Activated naive CD8-positive, alpha-beta T cell treated with anti-CD3 and anti-CD28 coated beads, Interleukin-2, amount 10 ng/mL, durations not matched to agents 7 days and 5 days (primary cell): ENCODE measurements around the gene SCN9A. TPM values are rescaled to one million over a fixed set of nuclear protein-coding genes. Genes with fewer than 3 reads are reported as not detected.
"Not testable (repeated sequence)": the region's sequence is repeated elsewhere in the genome, so short reads cannot be mapped to it uniquely, and the experiment has no call there.

ENCODE experiments used
- ATAC-seq: fragments of 150-1000 bp; cut with Tn5 transposase; one replicate; pipeline ENCODE4 v1.10.0; 2021; ENCODE audit warnings: low read depth, moderate library complexity
- POLR2A ChIA-PET: fragments of 350-600 bp; sonication (Branson Sonifier 250); formaldehyde crosslinking; loops from one replicate; lab custom pipeline; 2021; ENCODE audit warnings: antibody characterized with exemption; lab: Charles Lee
- DNase-seq: peaks from one replicate; pipeline ENCODE4 v3.0.0; 2021
- H3K27ac Mint-ChIP-seq: one replicate; pipeline ENCODE4 v1.8.0; 2022; ENCODE audit warnings: mild to moderate bottlenecking, mixed read lengths
- H3K27me3 Mint-ChIP-seq: one replicate; pipeline ENCODE4 v1.8.0; 2022; ENCODE audit warnings: mild to moderate bottlenecking, moderate library complexity, mixed read lengths
- H3K36me3 Mint-ChIP-seq: one replicate; pipeline ENCODE4 v1.8.0; 2021; ENCODE audit warnings: mild to moderate bottlenecking, mixed read lengths
- H3K4me1 Mint-ChIP-seq: one replicate; pipeline ENCODE4 v1.8.0; 2021; ENCODE audit warnings: mixed read lengths
- H3K4me3 Mint-ChIP-seq: one replicate; pipeline ENCODE4 v1.8.0; 2022; ENCODE audit warnings: mild to moderate bottlenecking, moderate library complexity, mixed read lengths
- H3K9me3 Mint-ChIP-seq: one replicate; pipeline ENCODE4 v1.8.0; 2021; ENCODE audit warnings: mixed read lengths
- total RNA-seq, 2 experiments: library from RNA; stranded (reverse); gene quantifications; one replicate each; pipeline ENCODE4 v1.2.3, GENCODE V29; 2021

Gene SCN9A
- total RNA-seq, 2 experiments from 2014 or later = not detected

- ATAC-seq (no peak), DNase-seq (no peak)
- POLR2A ChIA-PET = no interaction called here
- Mint-ChIP-seq H3K27ac (no peak overlapping the region), H3K9me3 (no peaks in the 10 kb centered on the region), H3K27me3 (peaks cover 2% of the 10 kb centered on the region), H3K36me3 (no peaks in the 10 kb centered on the region), H3K4me3 (no peak overlapping the region), H3K4me1 (no peaks in the 10 kb centered on the region)
Observed at GRCh38 chr2:166365239-166365638, 10.5 kb downstream of the SCN9A start.

GRCh38 chr2:166364476-166365161 lies 11.1 kb downstream of the SCN9A start:
- Mint-ChIP-seq H3K4me1 (no peaks in the 10 kb centered on the region), H3K27ac (no peak overlapping the region), H3K27me3 (peaks cover 2% of the 10 kb centered on the region), H3K4me3 (no peak overlapping the region), H3K36me3 (no peaks in the 10 kb centered on the region), H3K9me3 (no peaks in the 10 kb centered on the region)
- POLR2A ChIA-PET = no interaction called here
- DNase-seq (no peak), ATAC-seq (no peak)

GRCh38 chr2:166361351-166362153 lies 14.2 kb downstream of the SCN9A start:
- no peaks in the 10 kb centered on the region for H3K9me3 Mint-ChIP-seq
- H3K36me3 Mint-ChIP-seq = no peaks in the 10 kb centered on the region
- H3K27ac Mint-ChIP-seq = no peak overlapping the region
- no peaks in the 10 kb centered on the region for H3K4me1 Mint-ChIP-seq
- ATAC-seq = no peak
- no peak overlapping the region for H3K4me3 Mint-ChIP-seq
- peaks cover 2% of the 10 kb centered on the region for H3K27me3 Mint-ChIP-seq
- POLR2A ChIA-PET = no interaction called here
- DNase-seq = no peak

- DNase-seq = no peak
- H3K27me3 Mint-ChIP-seq = peaks cover 2% of the 10 kb centered on the region
- no peaks in the 10 kb centered on the region for H3K9me3 Mint-ChIP-seq
- POLR2A ChIA-PET = no interaction called here
- H3K36me3 Mint-ChIP-seq = no peaks in the 10 kb centered on the region
- no peaks in the 10 kb centered on the region for H3K4me1 Mint-ChIP-seq
- no peak for ATAC-seq
- no peak overlapping the region for H3K27ac Mint-ChIP-seq
- H3K4me3 Mint-ChIP-seq = no peak overlapping the region
Observed at GRCh38 chr2:166360906-166361305, 14.8 kb downstream of the SCN9A start.

GRCh38 chr2:166360426-166360825 lies 15.3 kb downstream of the SCN9A start:
- ATAC-seq = no peak
- Mint-ChIP-seq H3K27ac (no peak overlapping the region), H3K9me3 (no peaks in the 10 kb centered on the region), H3K4me3 (no peak overlapping the region), H3K4me1 (no peaks in the 10 kb centered on the region), H3K36me3 (no peaks in the 10 kb centered on the region), H3K27me3 (no peaks in the 10 kb centered on the region)
- DNase-seq = no peak
- POLR2A ChIA-PET = no interaction called here

- H3K27ac Mint-ChIP-seq, H3K4me1 Mint-ChIP-seq, ATAC-seq, POLR2A ChIA-PET, H3K4me3 Mint-ChIP-seq, H3K36me3 Mint-ChIP-seq, H3K9me3 Mint-ChIP-seq, H3K27me3 Mint-ChIP-seq, DNase-seq: not testable (repeated sequence)
Observed at GRCh38 chr2:166357950-166358321, 17.8 kb downstream of the SCN9A start.

- H3K4me3 Mint-ChIP-seq = no peak overlapping the region
- H3K36me3 Mint-ChIP-seq = no peaks in the 10 kb centered on the region
- DNase-seq (no peak), ATAC-seq (no peak)
- H3K9me3 Mint-ChIP-seq = no peaks in the 10 kb centered on the region
- POLR2A ChIA-PET = no interaction called here
- no peaks in the 10 kb centered on the region for H3K27me3 Mint-ChIP-seq
- H3K4me1 Mint-ChIP-seq = no peaks in the 10 kb centered on the region
- no peak overlapping the region for H3K27ac Mint-ChIP-seq
Observed at GRCh38 chr2:166357068-166357949, 18.4 kb downstream of the SCN9A start.

GRCh38 chr2:166351319-166351718 lies 24.4 kb downstream of the SCN9A start:
- no peak for ATAC-seq
- H3K36me3 Mint-ChIP-seq = no peaks in the 10 kb centered on the region
- no peaks in the 10 kb centered on the region for H3K27me3 Mint-ChIP-seq
- no peak overlapping the region for H3K4me3 Mint-ChIP-seq
- no peaks in the 10 kb centered on the region for H3K4me1 Mint-ChIP-seq
- H3K27ac Mint-ChIP-seq = no peak overlapping the region
- no peak for DNase-seq
- no peaks in the 10 kb centered on the region for H3K9me3 Mint-ChIP-seq
- POLR2A ChIA-PET = no interaction called here

GRCh38 chr2:166350525-166350924 lies 25.2 kb downstream of the SCN9A start:
- POLR2A ChIA-PET = no interaction called here
- Mint-ChIP-seq H3K4me3 (no peak overlapping the region), H3K27me3 (no peaks in the 10 kb centered on the region), H3K9me3 (no peaks in the 10 kb centered on the region), H3K27ac (no peak overlapping the region), H3K36me3 (no peaks in the 10 kb centered on the region), H3K4me1 (no peaks in the 10 kb centered on the region)
- ATAC-seq = no peak
- DNase-seq = no peak

- Mint-ChIP-seq H3K27me3 (no peaks in the 10 kb centered on the region), H3K27ac (no peak overlapping the region), H3K4me3 (no peak overlapping the region), H3K4me1 (no peaks in the 10 kb centered on the region), H3K9me3 (no peaks in the 10 kb centered on the region), H3K36me3 (no peaks in the 10 kb centered on the region)
- POLR2A ChIA-PET = no interaction called here
- DNase-seq = no peak
- no peak for ATAC-seq
Observed at GRCh38 chr2:166344286-166345113, 31.2 kb downstream of the SCN9A start.

- POLR2A ChIA-PET = no interaction called here
- H3K27me3 Mint-ChIP-seq = no peaks in the 10 kb centered on the region
- DNase-seq (no peak), ATAC-seq (no peak)
- no peaks in the 10 kb centered on the region for H3K4me1 Mint-ChIP-seq
- H3K36me3 Mint-ChIP-seq = no peaks in the 10 kb centered on the region
- H3K4me3 Mint-ChIP-seq = no peak overlapping the region
- H3K27ac Mint-ChIP-seq = no peak overlapping the region
- H3K9me3 Mint-ChIP-seq = no peaks in the 10 kb centered on the region
Observed at GRCh38 chr2:166343467-166343866, 32.3 kb downstream of the SCN9A start.

- Mint-ChIP-seq H3K4me1 (no peaks in the 10 kb centered on the region), H3K4me3 (no peak overlapping the region), H3K27me3 (no peaks in the 10 kb centered on the region), H3K9me3 (no peaks in the 10 kb centered on the region), H3K27ac (no peak overlapping the region), H3K36me3 (no peaks in the 10 kb centered on the region)
- DNase-seq (no peak), ATAC-seq (no peak)
- POLR2A ChIA-PET = no interaction called here
Observed at GRCh38 chr2:166341426-166341825, 34.3 kb downstream of the SCN9A start.

- H3K36me3 Mint-ChIP-seq = no peaks in the 10 kb centered on the region
- DNase-seq = no peak
- no peaks in the 10 kb centered on the region for H3K9me3 Mint-ChIP-seq
- H3K27me3 Mint-ChIP-seq = no peaks in the 10 kb centered on the region
- ATAC-seq = no peak
- H3K4me3 Mint-ChIP-seq = no peak overlapping the region
- H3K4me1 Mint-ChIP-seq = no peaks in the 10 kb centered on the region
- H3K27ac Mint-ChIP-seq = no peak overlapping the region
- POLR2A ChIA-PET = no interaction called here
Observed at GRCh38 chr2:166338831-166339339, 36.9 kb downstream of the SCN9A start.
